Measurements from ENCODE around the gene IL25.

- TF ChIP-seq, protein P1, sequence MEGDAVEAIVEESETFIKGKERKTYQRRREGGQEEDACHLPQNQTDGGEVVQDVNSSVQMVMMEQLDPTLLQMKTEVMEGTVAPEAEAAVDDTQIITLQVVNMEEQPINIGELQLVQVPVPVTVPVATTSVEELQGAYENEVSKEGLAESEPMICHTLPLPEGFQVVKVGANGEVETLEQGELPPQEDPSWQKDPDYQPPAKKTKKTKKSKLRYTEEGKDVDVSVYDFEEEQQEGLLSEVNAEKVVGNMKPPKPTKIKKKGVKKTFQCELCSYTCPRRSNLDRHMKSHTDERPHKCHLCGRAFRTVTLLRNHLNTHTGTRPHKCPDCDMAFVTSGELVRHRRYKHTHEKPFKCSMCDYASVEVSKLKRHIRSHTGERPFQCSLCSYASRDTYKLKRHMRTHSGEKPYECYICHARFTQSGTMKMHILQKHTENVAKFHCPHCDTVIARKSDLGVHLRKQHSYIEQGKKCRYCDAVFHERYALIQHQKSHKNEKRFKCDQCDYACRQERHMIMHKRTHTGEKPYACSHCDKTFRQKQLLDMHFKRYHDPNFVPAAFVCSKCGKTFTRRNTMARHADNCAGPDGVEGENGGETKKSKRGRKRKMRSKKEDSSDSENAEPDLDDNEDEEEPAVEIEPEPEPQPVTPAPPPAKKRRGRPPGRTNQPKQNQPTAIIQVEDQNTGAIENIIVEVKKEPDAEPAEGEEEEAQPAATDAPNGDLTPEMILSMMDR (conservative IDR thresholded peaks at IDR 0.05; ENCODE audit: low read length), result no peak
- no peak for TF ChIP-seq EZH2phosphoT487 (IDR thresholded peaks at IDR 0.05; ENCODE audit: borderline replicate concordance)
These were observed 48.2 kb upstream of the IL25 start for GRCh38 chr14:23324455-23324846.

Data from Loucy (cell line).